Memory B cell (primary cell): ENCODE data around the gene MOCS3.

Experiments
- ATAC-seq: fragments of 150-1000 bp; cut with Tn5 transposase; 2 replicates; pipeline ENCODE4 v1.10.0; 2021; ENCODE audit warnings: low read depth, mild to moderate bottlenecking, moderate library complexity
- DNase-seq, 2 donors: peaks; one replicate each; pipeline ENCODE4 v3.0.0; 2022; ENCODE audit warnings: low spot score in 2 of 2
- H3K27ac Mint-ChIP-seq: one replicate; pipeline ENCODE4 v1.8.0; 2022; ENCODE audit warnings: mild to moderate bottlenecking, moderate library complexity, mixed read lengths
- H3K27me3 Mint-ChIP-seq: one replicate; pipeline ENCODE4 v1.8.0; 2022; ENCODE audit warnings: mixed read lengths
- H3K36me3 Mint-ChIP-seq: one replicate; pipeline ENCODE4 v1.8.0; 2022; ENCODE audit warnings: mild to moderate bottlenecking, mixed read lengths
- H3K4me1 Mint-ChIP-seq: one replicate; pipeline ENCODE4 v1.8.0; 2022; ENCODE audit warnings: mixed read lengths
- H3K4me3 Mint-ChIP-seq: one replicate; pipeline ENCODE4 v1.8.0; 2022; ENCODE audit warnings: mild to moderate bottlenecking, moderate library complexity, mixed read lengths
- H3K9me3 Mint-ChIP-seq: one replicate; pipeline ENCODE4 v1.8.0; 2022; ENCODE audit warnings: mixed read lengths

MOCS3 gene, protein sequence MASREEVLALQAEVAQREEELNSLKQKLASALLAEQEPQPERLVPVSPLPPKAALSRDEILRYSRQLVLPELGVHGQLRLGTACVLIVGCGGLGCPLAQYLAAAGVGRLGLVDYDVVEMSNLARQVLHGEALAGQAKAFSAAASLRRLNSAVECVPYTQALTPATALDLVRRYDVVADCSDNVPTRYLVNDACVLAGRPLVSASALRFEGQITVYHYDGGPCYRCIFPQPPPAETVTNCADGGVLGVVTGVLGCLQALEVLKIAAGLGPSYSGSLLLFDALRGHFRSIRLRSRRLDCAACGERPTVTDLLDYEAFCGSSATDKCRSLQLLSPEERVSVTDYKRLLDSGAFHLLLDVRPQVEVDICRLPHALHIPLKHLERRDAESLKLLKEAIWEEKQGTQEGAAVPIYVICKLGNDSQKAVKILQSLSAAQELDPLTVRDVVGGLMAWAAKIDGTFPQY

DNA sequence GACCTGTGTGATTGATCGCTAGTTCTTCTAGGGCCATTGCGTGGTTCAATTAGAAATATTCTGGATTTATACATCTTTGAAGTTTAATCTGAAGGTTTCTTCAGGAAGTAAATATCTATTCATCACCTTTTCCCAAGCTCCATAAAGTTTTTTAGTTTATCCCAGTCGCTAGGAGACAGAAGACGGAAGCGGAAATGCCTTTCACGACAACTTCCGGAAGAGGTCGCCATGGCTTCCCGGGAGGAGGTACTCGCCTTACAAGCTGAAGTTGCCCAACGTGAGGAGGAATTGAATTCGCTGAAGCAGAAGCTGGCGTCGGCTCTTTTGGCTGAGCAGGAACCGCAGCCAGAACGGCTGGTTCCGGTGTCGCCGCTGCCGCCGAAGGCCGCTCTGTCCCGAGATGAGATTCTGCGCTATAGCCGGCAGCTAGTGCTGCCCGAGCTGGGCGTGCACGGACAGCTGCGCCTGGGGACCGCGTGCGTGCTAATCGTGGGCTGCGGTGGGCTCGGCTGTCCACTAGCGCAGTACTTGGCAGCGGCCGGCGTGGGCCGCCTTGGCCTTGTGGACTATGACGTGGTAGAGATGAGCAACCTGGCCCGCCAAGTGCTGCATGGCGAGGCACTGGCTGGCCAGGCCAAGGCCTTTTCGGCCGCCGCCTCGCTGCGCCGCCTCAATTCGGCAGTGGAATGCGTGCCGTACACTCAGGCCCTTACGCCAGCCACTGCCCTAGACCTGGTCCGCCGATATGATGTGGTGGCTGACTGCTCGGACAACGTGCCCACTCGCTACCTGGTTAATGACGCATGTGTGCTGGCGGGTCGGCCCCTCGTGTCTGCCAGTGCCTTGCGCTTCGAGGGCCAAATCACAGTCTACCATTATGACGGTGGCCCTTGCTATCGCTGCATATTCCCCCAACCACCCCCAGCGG, at the start of gene MOCS3:
Gene MOCS3, plus strand, starts transcription at position 204 of the 928 bp plus-strand sequence. Its CDS starts 25 bp downstream, at position 229.
- H3K27me3 Mint-ChIP-seq = no peaks in the 10 kb centered on the region
- DNase-seq (peak; percentile 71 to 91), ATAC-seq (peak; percentile 82)
- H3K9me3 Mint-ChIP-seq = no peaks in the 10 kb centered on the region
- peaks cover 14% of the 10 kb centered on the region for H3K4me1 Mint-ChIP-seq
- H3K27ac Mint-ChIP-seq = peak within 1 kb of the TSS; percentile 100
- peaks cover 13% of the 10 kb centered on the region for H3K36me3 Mint-ChIP-seq
- H3K4me3 Mint-ChIP-seq = peak within 1 kb of the TSS; percentile 91

DNA sequence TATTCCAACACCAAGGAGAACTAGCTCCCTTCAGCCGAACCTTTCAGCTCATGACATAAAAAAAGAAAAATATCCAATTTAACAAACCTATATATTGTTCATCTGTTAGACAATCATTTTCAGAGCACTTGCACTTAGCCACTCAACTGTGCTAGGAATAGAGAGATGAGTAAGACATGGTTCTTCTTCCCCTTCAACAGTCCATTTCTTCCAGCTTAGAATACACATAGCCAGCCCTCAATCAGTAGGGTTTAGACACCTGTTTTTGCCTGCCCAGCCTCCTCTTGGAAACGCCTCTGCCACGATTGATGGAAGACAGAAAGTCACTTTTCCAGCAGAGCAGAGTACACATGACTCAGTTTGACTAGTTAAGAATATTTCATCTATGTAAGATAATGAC, 49.2 kb upstream of the MOCS3 start:
- peak overlapping the region; percentile 55 for H3K27ac Mint-ChIP-seq
- H3K4me1 Mint-ChIP-seq = peaks cover 44% of the 10 kb centered on the region

DNA sequence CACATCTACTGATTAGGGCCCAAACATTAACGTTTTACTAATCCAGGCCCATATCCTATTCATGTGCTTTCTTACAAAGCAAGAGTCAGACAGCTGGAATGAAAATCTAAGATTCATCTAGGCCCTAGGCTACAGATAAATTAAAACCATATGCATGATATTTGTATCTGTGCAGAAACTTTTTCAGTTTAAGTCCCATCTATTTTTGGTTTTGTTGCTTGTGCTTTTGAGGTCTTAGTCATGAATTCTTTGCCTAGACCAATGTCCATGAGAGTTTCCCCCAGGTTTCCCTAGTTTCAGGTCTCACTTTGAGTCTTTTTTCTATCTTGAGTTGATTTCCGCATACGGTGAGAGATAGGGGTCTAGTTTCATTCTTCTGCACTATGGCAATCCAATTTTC, 47.6 kb upstream of the MOCS3 start:
- peak overlapping the region; percentile 4 for H3K4me3 Mint-ChIP-seq
- no peaks in the 10 kb centered on the region for H3K27me3 Mint-ChIP-seq
- peaks cover 53% of the 10 kb centered on the region for H3K4me1 Mint-ChIP-seq
- H3K36me3 Mint-ChIP-seq = peaks cover 6% of the 10 kb centered on the region
- DNase-seq (no peak), ATAC-seq (no peak)
- no peaks in the 10 kb centered on the region for H3K9me3 Mint-ChIP-seq
- H3K27ac Mint-ChIP-seq = peak overlapping the region; percentile 84

More for the DNA sequence above, 49.2 kb upstream of the MOCS3 start:
- no peak for ATAC-seq
- peaks cover 6% of the 10 kb centered on the region for H3K36me3 Mint-ChIP-seq
- H3K27me3 Mint-ChIP-seq = no peaks in the 10 kb centered on the region
- no peak for DNase-seq
- H3K4me3 Mint-ChIP-seq = no peak overlapping the region
- no peaks in the 10 kb centered on the region for H3K9me3 Mint-ChIP-seq

DNA sequence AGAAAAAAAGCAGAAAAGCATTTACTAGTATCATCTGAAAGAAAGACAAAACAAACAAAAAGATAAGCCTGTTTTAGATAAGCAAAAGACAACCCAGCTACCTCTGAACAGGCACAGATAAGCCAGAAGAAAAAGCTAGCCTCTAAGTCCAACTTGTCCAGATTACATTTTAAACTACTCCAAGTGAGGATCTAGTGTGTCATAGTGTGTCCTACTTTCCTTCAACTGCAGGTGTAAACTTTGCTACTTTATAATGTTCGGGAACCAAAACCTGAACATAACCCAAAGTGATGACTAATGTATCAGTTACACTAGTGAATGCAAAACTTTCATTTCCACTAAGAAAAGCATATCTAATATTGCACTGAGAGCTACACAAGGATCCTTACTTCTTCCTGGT, 46.9 kb upstream of the MOCS3 start:
- Mint-ChIP-seq H3K36me3 (peaks cover 6% of the 10 kb centered on the region), H3K9me3 (no peaks in the 10 kb centered on the region), H3K4me1 (peaks cover 58% of the 10 kb centered on the region), H3K27ac (peak overlapping the region; percentile 84), H3K4me3 (no peak overlapping the region), H3K27me3 (no peaks in the 10 kb centered on the region)
- DNase-seq = no peak
- ATAC-seq = no peak

DNA sequence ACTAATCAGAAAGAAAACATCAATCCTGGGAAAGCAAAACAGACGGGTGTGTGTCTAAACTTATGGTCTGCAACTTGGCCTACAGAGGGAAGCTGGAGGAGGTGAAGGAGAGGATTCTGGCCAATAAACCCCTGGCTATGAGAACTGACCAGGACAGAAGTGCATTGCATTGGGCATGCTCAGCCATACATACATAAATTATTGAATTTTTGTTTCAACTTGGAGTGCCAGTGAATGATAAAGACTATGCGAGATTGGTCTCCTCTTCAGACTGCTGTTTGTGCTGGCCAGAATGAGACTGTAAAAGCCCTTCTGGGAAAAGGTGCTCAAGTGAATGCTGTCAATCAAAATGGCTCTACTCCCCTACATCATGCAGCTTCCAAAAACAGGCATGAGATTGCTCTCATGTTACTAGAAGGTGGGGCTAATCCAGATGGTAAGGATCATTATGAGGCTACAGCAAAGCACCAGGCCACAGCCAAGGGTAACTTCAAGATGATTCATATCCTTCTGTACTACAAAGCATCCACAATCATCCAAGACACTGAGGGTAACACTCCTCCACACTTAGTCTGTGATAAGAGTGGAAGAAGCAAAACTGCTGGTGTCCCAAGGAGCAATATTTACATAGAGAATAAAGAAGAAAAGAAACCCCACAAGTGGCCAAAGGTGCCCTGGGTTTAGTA, 44.8 kb upstream of the MOCS3 start:
- peak overlapping the region; percentile 83 for H3K27ac Mint-ChIP-seq
- H3K9me3 Mint-ChIP-seq = no peaks in the 10 kb centered on the region
- peaks cover 4% of the 10 kb centered on the region for H3K36me3 Mint-ChIP-seq
- DNase-seq = no peak
- H3K27me3 Mint-ChIP-seq = no peaks in the 10 kb centered on the region
- peaks cover 64% of the 10 kb centered on the region for H3K4me1 Mint-ChIP-seq
- no peak for ATAC-seq
- no peak overlapping the region for H3K4me3 Mint-ChIP-seq

DNA sequence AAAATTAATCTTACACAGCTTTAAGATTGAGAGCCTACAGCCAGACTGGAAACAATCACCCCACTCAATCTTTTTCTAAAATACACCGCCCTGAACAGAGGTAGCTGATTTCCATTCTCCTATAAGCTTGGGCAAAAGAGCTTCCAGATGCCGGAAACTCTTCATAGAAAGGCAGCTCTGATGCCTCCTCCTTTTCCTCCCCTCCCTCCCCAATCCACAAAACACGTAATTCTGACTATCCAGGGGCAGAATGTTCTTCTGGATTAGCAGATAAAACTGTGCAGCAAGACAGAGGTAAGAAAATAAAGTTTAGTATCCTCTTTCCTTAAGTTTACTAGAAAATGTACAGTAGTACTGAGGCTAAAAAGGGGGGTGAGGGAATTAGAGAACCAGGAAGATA, 43.2 kb upstream of the MOCS3 start:
- peak overlapping the region; percentile 39 for H3K4me3 Mint-ChIP-seq
- DNase-seq (no peak), ATAC-seq (no peak)
- no peaks in the 10 kb centered on the region for H3K9me3 Mint-ChIP-seq
- H3K36me3 Mint-ChIP-seq = peaks cover 8% of the 10 kb centered on the region
- peaks cover 63% of the 10 kb centered on the region for H3K4me1 Mint-ChIP-seq
- H3K27ac Mint-ChIP-seq = peak overlapping the region; percentile 82
- no peaks in the 10 kb centered on the region for H3K27me3 Mint-ChIP-seq

DNA sequence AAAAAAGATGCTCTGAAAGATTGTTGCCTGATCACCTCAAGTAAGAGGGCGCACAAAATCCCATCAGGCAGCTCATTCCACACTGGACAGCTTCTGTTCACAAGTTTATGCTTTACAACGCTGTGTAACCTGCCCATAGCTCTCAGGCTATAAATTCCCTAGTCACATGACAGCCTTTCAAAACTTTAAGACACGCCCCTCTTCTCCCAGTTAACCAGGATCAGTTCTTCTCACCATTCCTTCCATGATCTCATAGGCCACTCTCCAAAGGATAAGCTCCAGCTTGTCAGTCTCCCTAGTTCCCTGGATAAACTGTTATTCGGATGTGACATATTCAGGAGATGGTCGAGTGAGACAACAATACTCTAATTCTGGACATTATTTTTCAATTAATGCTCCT, 42.4 kb upstream of the MOCS3 start:
- ATAC-seq = no peak
- DNase-seq = no peak
- Mint-ChIP-seq H3K27me3 (no peaks in the 10 kb centered on the region), H3K4me1 (peaks cover 65% of the 10 kb centered on the region), H3K27ac (peak overlapping the region; percentile 95), H3K36me3 (peaks cover 8% of the 10 kb centered on the region), H3K4me3 (no peak overlapping the region), H3K9me3 (no peaks in the 10 kb centered on the region)

DNA sequence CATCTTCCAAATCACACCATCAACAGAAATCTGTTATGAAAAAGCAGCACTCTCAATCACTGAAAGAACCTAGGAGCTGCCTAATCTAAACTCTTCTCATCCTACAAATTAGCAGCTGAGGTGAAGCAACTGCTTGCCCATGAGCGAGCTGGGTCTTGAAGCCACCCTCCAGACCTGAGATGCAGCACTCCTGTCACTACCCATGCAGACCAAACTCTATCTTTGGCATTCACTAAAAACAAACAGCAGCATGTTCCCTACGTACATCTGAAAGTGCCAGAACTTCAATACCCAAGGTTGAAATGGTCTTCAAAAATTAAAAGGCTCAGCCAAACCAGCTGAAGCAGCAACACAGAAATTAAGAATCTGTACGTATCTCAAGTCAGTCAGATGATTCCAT, 41.7 kb upstream of the MOCS3 start:
- Mint-ChIP-seq H3K36me3 (peaks cover 8% of the 10 kb centered on the region), H3K27ac (peak overlapping the region; percentile 95), H3K4me1 (peaks cover 64% of the 10 kb centered on the region), H3K9me3 (no peaks in the 10 kb centered on the region), H3K27me3 (no peaks in the 10 kb centered on the region), H3K4me3 (peak overlapping the region; percentile 8)
- ATAC-seq (no peak), DNase-seq (no peak)

DNA sequence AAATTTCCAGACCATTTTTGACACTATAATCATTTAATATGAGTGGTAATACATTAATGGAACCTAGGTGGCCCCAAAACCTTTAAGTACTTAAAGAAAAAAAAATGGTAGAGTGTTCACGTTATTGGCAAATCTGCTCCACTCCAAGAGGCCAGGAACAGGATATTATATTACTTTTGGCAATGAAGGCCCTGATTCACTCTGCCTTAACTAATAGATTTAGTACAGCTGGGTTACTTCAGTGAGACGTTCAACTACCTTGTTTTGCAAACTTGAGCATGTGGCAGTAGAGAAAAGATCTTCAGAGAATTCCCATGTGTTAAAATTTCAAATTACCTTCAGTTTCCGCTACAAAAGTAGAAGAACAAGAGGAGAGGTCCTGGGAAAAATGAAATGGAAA, 40.2 kb upstream of the MOCS3 start:
- DNase-seq (no peak), ATAC-seq (no peak)
- Mint-ChIP-seq H3K4me1 (peaks cover 65% of the 10 kb centered on the region), H3K4me3 (no peak overlapping the region), H3K9me3 (no peaks in the 10 kb centered on the region), H3K27ac (peak overlapping the region; percentile 95), H3K36me3 (peaks cover 6% of the 10 kb centered on the region), H3K27me3 (no peaks in the 10 kb centered on the region)

DNA sequence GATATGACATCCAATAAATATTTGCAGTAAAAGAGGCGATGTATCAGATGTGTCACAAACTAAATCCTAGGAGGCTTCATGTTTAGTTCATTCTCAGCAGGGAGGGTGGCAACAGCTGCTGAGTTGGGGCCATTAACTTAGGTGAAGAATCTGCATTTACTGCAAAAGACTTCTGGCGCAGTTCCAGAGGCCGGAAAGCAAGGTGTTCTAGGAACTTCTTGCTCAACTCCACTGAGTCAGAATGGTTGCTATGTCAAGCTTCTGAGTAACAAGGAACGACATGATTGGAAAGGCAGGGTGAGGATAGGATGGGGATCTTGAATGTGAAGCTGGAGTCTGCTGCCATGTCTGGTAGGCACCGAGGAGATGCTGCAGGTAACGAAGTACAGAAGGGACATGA, 39.1 kb upstream of the MOCS3 start:
- peak overlapping the region; percentile 95 for H3K27ac Mint-ChIP-seq

DNA sequence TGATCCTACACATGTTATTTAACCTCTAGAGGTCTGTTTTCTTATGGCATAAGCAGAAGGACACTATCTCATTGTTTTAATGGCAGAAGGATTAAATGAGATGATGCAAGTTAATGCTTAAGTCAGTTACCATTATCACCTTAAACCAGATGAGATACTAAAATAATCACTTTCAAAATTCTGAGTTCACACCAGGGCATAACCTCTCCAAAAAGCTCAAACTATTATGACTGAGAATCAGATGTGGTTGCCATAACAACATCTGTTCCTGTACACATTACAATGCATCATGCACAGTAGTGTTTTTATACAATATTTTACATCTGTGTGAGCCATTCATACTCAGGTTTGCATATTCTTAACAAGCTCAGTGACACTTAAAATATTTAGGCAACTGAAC, 37.6 kb upstream of the MOCS3 start:
- Mint-ChIP-seq H3K27me3 (no peaks in the 10 kb centered on the region), H3K27ac (peak overlapping the region; percentile 95), H3K36me3 (peaks cover 10% of the 10 kb centered on the region), H3K4me1 (peaks cover 60% of the 10 kb centered on the region), H3K4me3 (no peak overlapping the region), H3K9me3 (no peaks in the 10 kb centered on the region)
- DNase-seq (no peak), ATAC-seq (peak; percentile 81)

More for the DNA sequence above, 39.1 kb upstream of the MOCS3 start:
- no peaks in the 10 kb centered on the region for H3K9me3 Mint-ChIP-seq
- peak overlapping the region; percentile 21 for H3K4me3 Mint-ChIP-seq
- H3K4me1 Mint-ChIP-seq = peaks cover 57% of the 10 kb centered on the region
- ATAC-seq = no peak
- peaks cover 6% of the 10 kb centered on the region for H3K36me3 Mint-ChIP-seq
- H3K27me3 Mint-ChIP-seq = no peaks in the 10 kb centered on the region
- DNase-seq = no peak

DNA sequence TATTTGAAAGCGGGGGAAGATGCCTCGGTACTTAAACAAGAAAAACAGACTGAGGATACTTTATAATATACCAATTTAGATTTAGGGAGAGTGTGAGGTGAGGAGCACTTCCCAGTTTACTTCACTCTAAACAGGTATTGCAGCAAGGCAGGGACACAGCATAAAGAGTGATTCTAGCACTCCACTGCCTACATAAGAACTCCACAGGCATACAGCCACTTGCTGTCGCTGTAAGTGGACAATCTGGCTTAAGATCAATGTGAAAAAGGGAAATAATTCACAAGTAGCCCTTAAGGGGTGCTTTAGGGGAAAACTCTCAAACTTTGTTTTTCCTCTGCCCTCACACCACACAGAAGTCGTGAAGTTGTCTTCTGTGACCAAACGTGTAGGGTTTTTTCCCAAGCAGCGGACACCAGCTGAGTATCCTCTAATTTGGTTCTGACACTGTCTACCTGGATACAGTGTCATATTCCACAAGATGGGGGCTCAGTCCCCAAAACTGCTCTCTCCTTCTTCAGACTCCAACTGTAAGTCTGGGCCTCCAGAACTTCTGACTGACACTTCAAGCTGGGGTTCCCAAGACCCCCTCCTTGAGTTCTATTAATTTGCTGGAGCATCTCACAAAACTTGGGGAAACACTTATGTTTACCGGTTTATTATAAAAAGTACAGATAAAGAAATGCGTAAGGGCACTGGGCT, 36.7 kb upstream of the MOCS3 start:
- Mint-ChIP-seq H3K27me3 (no peaks in the 10 kb centered on the region), H3K4me3 (no peak overlapping the region), H3K27ac (peak overlapping the region; percentile 95), H3K4me1 (peaks cover 53% of the 10 kb centered on the region), H3K36me3 (peaks cover 10% of the 10 kb centered on the region), H3K9me3 (no peaks in the 10 kb centered on the region)
- DNase-seq (no peak), ATAC-seq (no peak)

DNA sequence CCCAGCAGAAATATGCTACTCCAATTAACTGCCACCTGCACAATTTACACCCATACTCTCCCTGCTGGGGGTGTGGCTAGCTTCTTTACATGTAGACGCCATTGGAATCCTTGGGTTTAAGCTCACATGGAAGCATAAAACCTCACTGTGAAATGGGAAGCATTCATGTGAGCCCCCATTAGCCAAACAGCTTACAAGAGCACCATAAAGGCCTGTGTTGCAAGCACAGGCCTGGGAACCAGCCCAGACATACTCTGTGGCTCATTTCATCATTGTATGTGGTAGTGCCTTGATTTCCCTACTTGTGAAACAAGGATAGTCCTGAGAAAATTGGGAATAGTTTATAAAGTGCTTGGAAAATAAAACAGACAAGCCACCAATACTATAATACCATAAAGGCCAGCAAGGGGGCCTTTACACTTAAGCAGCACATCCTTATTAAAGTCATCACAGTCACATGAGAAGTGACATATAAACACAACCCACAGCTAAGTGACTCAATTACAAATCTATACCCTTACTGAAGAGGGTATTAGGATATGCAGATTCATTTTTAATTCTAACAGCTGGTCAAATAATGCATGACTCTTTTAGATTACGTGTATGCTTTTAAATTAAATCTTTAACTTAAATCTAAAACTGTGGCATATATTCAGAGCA, 34.2 kb upstream of the MOCS3 start:
- no peak for DNase-seq
- Mint-ChIP-seq H3K9me3 (no peaks in the 10 kb centered on the region), H3K27me3 (no peaks in the 10 kb centered on the region), H3K36me3 (peaks cover 19% of the 10 kb centered on the region), H3K27ac (peak overlapping the region; percentile 95), H3K4me1 (peaks cover 46% of the 10 kb centered on the region), H3K4me3 (no peak overlapping the region)
- no peak for ATAC-seq
